Measurements from ENCODE around the gene ALG14. TPM values are rescaled to one million over a fixed set of nuclear protein-coding genes. Genes with fewer than 3 reads are reported as not detected.

ALG14 gene
- total RNA-seq, 1 donor from 2014 or later: 1.0 TPM

- DNase-seq: no peak
Observed at GRCh38 chr1:94979656-94980581, 92.8 kb downstream of the ALG14 start.

- no peak for DNase-seq
Observed at GRCh38 chr1:94979131-94979530, 93.6 kb downstream of the ALG14 start.

GRCh38 chr1:94978401-94978800 lies 94.3 kb downstream of the ALG14 start:
- no peak for DNase-seq

GRCh38 chr1:94976971-94977548 lies 95.7 kb downstream of the ALG14 start:
- DNase-seq: no peak

- DNase-seq: no peak
Observed at GRCh38 chr1:94974824-94975223, 97.9 kb downstream of the ALG14 start.

GRCh38 chr1:94974241-94974640 lies 98.5 kb downstream of the ALG14 start:
- DNase-seq: no peak

- DNase-seq: no peak
Observed at GRCh38 chr1:94973309-94973922, 99.3 kb downstream of the ALG14 start.

- DNase-seq: peak; percentile 52
Observed at GRCh38 chr1:94971491-94971924, 101.2 kb downstream of the ALG14 start.

- no peak for DNase-seq
Observed at GRCh38 chr1:94970783-94971182, 102.0 kb downstream of the ALG14 start.

- no peak for DNase-seq
Observed at GRCh38 chr1:94969137-94969536, 103.6 kb downstream of the ALG14 start.

GRCh38 chr1:94966033-94966432 lies 106.7 kb downstream of the ALG14 start:
- no peak for DNase-seq

DNA sequence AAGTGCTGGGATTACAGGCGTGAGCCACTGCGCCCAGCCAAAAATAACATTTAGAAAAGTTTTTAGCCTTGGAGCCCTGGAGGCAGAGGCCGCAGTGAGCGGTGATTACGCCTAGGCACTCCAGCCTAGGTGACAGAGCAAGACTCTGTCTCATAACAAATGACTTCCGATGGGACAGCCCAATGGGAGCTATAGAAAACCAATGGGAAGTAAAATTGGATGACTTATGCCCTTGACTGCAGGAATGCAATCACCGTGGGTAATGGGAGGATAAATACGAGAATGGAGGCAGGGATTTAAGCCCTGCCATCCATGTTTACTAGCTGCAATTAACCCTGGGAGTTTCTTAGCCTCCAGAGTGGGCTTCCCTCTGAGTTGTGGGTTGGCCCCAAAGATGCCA lies 108.9 kb downstream of the ALG14 start:
- no peak for DNase-seq

DNA sequence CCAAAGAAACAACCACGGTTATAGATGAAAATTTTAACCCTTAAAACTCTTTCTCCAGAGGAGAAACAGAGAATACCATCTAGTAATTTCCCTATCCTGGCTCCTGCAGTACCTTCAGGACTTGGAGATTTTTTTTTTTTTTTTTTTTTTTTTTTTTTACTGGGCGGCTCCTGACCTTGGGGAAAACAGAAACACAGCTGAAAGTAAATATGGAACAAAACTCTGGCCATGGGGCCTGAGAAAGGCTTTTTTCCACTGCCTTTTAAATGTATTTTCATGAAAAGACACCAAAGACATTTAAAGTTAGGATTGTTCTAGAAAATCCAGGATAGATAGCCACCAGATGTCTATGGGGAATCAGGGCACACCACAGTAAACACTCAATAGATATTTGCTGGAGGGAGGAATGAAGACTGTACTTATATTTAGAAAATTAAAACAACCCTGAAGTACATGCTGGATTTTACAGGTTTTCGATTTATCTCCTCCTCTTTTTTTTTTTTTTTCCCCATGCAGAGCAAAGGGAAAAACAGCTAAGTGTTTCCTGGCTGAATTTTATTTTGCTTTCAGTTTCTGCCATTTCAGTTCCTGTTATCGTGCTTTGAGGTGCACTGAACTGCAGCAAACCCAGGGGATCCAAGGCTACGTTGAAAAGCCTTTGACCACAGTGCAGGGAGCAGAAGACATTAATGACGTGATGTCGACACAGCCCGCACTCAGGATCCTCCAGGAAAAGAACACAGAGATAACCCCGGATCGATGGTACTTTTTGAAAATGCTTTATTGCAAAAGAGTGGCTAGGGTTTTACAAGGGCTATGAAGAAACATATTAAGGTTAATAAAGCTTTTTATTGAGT lies 110.1 kb downstream of the ALG14 start:
- peak; percentile 65 for DNase-seq

DNA sequence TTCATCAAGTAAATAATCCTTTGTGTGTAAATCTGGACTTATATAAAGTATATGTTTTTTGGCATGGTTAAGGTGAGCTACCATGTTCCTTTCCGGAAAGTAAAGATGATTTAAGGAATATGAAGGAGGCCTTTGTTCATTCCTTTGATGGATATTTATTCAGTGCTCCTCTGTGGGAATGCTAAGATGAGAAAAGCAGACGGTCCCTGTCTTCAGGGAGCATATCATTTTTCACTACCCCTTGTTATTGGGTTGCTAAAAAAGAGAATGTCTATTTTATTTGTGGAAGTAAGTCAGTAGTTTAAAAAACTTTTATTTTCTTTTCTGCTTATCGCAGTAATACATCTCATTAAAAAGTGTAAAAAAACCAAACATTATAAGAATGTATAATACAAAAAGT lies 110.8 kb downstream of the ALG14 start:
- no peak for DNase-seq

- DNase-seq: no peak
Observed at GRCh38 chr1:94961582-94961981, 111.2 kb downstream of the ALG14 start.

DNA sequence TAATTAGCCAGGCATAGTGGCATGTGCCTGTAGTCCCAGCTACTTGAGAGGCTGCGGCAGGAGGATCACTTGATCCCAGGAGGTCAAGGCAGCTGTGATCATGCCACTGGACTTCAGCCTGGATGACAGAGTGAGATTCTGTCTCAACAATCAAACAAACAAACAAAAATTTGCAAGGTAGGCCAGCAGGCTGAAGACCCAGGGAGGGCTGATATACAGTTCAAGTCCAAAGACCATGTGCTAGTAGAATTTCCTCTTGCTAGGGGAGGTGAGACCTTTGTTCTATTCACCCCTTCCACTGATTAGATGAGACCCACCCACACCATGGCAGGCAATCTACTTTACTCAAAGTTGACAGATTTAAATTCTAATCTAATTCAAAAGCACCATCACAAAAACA lies 114.7 kb downstream of the ALG14 start:
- no peak for DNase-seq

DNA sequence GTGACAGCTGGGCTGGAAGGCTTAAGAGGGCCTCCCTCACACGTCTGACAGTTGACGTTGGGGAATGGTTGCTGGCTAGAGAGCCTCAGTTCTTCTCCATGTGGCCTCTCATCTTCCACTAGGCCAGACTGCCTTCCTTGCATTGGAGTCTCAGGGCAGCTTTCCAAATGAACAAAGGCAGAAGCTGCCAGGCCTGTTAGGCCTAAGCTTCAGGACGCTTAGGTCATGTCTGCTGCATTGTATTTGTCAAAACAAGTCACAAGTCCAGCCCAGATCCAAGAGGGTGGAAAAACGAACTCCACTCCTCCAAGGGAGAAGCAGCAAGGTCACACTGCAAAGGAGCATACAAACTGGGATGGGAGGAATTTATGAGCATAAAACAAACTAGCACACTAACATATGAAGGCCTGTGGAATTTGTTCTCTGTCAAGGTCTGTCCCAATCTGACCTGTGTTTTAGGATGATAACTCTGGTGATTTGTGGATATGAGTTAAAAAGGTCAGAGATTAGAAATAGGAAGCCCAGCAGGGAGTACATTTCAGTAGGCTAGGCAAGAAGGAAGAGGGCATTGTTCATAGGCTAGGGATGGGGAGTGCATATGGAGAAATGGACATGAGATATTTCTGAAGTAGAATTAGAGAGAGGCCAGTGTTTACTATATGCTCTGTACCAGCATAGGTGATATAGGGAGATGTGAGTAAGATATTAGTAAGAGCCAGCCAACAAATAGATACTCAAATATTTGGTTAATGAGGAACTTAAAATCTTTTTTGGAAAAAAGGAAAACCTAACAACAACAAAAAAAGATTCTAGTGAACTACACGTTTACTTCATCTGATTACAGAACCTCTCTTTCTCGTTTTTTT lies 116.8 kb downstream of the ALG14 start:
- DNase-seq: peak; percentile 43

DNA sequence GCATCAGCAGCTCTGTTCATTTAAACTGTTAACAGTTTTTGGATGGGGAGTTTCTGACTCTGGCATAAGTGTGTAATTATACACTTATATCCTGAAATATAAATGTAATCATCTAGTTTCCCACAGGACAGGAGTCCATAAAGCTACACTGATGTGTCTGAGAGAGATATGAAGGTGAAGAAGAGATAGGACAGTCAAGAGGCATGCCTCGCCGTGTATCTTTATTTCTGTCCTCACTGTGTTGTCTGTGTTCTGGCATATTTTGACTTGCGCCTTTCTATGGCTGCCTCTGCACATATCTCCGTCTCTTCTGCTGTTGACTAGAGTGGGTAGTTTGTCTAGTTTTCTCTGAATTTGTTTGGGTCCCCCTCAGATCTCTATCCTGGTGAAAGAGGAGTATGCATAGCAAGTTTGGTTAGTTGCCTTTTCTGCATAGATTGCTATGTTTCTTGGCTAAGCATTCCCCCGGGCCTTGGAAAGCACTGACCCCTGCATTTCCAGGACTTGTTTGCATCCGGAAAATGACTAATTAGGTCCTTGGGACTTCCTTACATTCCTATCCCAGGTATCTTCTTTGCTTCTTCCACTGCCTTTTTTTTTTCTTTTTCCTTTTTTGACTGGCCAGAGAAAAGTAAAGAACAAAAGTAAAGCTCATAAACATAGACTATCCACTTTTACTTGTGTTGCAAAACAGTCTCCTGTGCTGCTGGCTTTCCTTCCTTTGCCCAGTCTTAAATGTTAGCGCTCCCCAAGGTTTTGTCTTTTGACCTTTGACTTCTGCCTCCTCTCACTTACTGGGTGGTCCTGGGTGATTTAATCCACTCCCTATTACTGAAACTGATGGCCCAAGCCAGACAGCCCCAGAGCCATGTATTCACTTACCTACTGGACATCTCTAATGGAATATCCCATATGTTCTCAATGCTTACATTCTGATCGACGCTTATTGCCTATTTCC lies 118.2 kb downstream of the ALG14 start:
- peak; percentile 70 for DNase-seq

DNA sequence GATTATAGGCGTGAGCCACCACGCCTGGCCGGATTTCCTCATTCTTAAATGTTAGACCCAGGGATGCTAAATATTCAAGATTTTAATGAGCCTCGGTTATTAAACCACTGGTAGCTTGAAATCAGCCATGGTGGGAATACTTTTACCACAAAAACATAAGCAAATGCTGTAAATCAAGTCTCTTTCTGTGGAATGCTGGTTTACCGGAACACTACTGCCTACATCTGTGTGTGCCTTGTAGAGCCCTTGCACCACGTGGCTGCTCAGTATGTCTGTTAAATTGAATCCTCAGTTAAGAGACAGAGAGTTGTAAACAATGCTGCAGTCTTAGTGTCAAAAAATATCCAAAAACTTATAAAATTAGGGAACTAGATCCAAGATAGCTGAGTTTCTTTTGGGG lies 119.0 kb downstream of the ALG14 start:
- DNase-seq: no peak

GRCh38 chr1:94953107-94953506 lies 119.6 kb downstream of the ALG14 start:
- no peak for DNase-seq

DNA sequence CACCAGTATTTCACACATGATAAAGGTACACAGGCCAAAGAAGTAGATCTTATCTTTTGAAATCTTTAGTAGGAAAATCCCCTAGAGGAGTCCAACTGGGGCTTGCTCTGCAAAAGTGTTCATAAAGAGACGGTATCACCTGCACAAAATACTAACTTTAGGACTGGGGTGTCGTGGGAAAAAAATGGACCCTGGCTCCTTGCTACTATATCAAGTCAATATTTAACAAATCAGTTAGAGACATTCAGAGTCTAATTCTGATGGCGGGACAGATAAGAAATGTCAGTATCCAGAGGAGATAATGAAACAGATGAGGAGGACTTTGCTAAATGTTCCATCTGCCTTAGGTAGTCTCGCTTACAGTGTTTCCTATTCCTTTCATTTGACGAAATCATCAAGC lies 120.2 kb downstream of the ALG14 start:
- no peak for DNase-seq

Measured in dermis blood vessel endothelial cell (primary cell).